ENCODE measurements around the gene ALDH1A2.

Gene ALDH1A2

DNA sequence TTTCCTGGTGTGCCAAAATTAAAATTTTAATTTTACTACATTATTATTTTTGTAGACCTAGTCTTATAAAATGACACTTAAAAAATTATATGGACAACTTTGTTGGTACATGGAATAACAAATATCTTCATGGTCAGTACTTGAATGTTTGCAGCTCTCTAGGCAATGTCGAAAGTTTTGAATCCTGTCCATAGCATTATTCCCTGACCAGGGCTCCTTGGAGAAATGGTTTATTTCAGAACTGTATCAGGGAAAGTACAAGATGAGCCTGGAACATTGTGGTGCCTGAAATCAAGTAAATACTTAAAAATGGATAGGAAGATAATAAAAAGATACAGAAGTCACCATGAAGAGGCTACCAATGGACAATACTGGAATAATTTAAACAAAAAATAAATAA, 47.6 kb downstream of the ALDH1A2 start:
- DNase-seq (ENCODE audit: low read depth), result no peak
- no peak overlapping the region for H3K4me3 ChIP-seq (ENCODE audit: low read depth, low read length)
- TF ChIP-seq, protein P1, sequence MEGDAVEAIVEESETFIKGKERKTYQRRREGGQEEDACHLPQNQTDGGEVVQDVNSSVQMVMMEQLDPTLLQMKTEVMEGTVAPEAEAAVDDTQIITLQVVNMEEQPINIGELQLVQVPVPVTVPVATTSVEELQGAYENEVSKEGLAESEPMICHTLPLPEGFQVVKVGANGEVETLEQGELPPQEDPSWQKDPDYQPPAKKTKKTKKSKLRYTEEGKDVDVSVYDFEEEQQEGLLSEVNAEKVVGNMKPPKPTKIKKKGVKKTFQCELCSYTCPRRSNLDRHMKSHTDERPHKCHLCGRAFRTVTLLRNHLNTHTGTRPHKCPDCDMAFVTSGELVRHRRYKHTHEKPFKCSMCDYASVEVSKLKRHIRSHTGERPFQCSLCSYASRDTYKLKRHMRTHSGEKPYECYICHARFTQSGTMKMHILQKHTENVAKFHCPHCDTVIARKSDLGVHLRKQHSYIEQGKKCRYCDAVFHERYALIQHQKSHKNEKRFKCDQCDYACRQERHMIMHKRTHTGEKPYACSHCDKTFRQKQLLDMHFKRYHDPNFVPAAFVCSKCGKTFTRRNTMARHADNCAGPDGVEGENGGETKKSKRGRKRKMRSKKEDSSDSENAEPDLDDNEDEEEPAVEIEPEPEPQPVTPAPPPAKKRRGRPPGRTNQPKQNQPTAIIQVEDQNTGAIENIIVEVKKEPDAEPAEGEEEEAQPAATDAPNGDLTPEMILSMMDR (IDR thresholded peaks at IDR 0.05; ENCODE audit: control insufficient read depth, extremely low read depth, insufficient read depth), result no peak

DNA sequence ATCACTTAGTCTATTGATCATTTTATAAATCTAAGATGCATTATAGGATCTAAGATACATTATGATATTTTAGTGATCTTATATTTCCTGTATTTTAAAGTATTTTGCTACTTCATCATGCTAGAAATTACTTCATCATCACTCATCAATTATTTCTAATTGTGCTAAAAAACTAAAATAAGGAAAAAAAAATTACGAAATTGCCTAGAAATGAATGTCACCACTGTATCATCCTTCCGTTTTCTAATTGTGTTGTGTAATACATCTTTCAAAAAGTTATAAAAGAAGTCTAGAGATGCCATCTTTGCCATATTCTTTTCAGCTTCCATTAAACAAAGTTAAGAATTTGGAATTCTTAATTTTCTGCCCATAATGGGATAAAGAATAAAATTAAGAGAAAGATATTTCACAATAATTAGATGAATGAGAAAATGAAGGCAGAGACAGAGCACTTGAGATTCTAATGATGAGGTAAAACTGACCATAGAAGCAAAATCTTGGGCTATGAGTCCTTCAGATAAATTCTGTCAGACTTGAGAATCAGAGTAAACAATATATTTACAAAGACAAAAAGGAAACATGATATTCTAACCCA, 48.8 kb downstream of the ALDH1A2 start:
- DNase-seq (ENCODE audit: low read depth), result no peak
- TF ChIP-seq, protein P1 (IDR thresholded peaks at IDR 0.05; ENCODE audit: control insufficient read depth, extremely low read depth, insufficient read depth), result no peak
- no peak overlapping the region for H3K4me3 ChIP-seq (ENCODE audit: low read depth, low read length)

DNA sequence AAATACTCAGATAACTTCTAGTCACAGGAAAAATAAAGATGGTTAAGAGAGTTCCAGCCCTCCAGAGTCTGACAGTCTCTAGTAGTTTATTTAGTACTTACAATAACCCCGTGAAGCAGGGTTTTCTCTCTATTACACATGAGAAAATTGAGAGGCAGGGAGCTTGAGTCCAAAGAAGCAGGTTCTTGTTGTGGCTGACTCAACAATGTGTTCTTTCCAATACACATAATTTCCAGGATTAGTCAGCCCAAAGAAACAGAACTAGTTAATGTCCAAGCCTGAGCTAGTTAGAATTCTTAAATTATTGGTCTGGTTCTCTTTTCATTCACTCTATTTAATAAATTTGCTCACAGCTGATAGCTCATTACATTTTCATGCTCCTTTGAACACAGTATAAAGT, 49.9 kb downstream of the ALDH1A2 start:
- TF ChIP-seq, protein P1 (IDR thresholded peaks at IDR 0.05; ENCODE audit: control insufficient read depth, extremely low read depth, insufficient read depth), result no peak
- no peak overlapping the region for H3K4me3 ChIP-seq (ENCODE audit: low read depth, low read length)
- DNase-seq (ENCODE audit: low read depth), result no peak

DNA sequence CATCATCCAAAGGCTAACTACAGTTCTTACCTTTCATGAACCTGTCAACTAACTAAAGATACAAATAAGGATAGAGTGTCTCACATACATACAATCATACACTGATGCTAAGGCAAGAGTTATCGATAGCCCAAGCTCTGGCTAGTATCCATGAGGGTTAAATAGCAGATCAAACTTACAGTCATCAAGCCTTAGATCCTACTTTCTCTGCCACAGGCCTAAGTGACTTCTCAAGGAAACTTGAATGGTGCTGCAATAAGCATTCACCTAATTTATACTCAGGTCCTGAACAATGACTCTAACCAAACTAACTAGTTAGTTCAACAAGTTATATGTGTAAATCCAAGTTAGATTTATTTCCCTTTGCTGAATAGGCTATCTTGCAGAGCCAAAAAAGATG, 51.0 kb downstream of the ALDH1A2 start:
- TF ChIP-seq, protein P1 (IDR thresholded peaks at IDR 0.05; ENCODE audit: control insufficient read depth, extremely low read depth, insufficient read depth), result no peak
- no peak overlapping the region for H3K4me3 ChIP-seq (ENCODE audit: low read depth, low read length)
- DNase-seq (ENCODE audit: low read depth), result no peak

DNA sequence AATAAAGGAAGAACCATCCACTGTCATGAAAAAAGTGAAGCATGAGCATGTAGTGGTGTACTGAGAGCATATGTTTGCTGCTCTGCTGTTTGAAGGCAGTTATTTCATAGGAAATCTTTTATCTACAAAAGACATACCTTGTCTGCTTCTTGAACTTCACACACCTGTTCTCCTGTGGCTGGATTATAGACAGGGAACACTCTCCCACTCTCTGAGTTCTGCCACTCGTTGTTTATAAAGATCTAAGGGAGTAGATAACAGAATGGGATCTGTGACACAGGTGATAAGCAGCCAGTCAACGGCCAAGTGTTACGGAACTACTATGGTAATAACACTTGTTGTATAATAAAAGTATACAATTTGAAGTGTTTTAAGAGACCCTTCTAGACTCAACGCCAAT, 51.5 kb downstream of the ALDH1A2 start:
- TF ChIP-seq, protein P1 (IDR thresholded peaks at IDR 0.05; ENCODE audit: control insufficient read depth, extremely low read depth, insufficient read depth), result no peak
- no peak for DNase-seq (ENCODE audit: low read depth)
- H3K4me3 ChIP-seq (ENCODE audit: low read depth, low read length), result no peak overlapping the region

DNA sequence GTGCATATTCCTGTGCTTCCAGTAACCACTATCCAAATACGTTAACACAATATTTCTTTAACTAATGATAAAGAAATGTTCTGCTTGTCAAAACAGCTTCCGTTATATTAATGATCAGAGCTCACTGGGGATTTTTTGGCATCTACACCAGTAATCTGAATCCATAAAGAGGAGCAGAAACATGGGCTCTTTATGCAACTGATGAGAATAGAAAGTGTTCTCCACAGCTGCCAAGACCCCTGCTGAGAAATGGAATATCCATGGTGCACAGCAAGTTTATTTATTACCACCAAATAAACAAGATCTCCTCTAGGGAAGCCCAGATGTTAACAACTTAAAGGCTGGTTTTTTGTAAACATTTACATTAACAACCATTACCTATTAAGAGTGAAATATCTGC, 54.5 kb downstream of the ALDH1A2 start:
- TF ChIP-seq, protein P1 (IDR thresholded peaks at IDR 0.05; ENCODE audit: control insufficient read depth, extremely low read depth, insufficient read depth), result no peak
- DNase-seq (ENCODE audit: low read depth), result no peak
- H3K4me3 ChIP-seq (ENCODE audit: low read depth, low read length), result no peak overlapping the region

DNA sequence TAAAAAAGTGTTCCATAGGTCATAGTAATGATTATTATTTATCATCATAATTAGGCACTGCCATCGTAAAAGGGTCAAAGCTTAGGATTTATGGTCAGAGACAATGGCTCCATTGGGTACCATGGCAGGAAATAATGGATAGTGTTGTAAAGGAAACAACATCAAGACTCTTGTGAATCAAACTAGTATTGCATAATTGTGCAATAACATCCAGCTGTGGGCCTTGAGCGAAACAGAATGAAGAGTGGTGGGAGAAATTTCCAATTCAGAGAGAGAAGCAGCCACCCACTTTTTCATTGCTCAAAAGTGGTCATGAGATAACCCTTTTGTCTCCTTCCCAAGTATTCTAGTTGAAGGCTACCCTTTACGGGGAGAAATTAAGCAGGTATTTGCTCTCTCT, 61.7 kb downstream of the ALDH1A2 start:
- H3K4me3 ChIP-seq (ENCODE audit: low read depth, low read length), result no peak overlapping the region
- no peak for DNase-seq (ENCODE audit: low read depth)
- TF ChIP-seq, protein P1 (IDR thresholded peaks at IDR 0.05; ENCODE audit: control insufficient read depth, extremely low read depth, insufficient read depth), result no peak

Data from LNCaP clone FGC (cell line).